Liver (tissue), 9 donors: Measurements from ENCODE around the gene LOXL3. TPM values are rescaled to one million over a fixed set of nuclear protein-coding genes. Genes with fewer than 3 reads are reported as not detected.

ENCODE experiments used
- DNase-seq: peaks from one replicate; pipeline ENCODE4 v3.0.0-alpha.2; 2017; ENCODE audit warnings: low spot score
- H3K27ac ChIP-seq, 2 donors: one replicate each; pipeline ENCODE4 v1.7.0; 2013; ENCODE audit warnings: inconsistent platforms in 2 of 2, low read length in 2 of 2, control low read depth in 1 of 2, low read depth in 1 of 2, mild to moderate bottlenecking in 1 of 2
- H3K27me3 ChIP-seq, 4 donors: one replicate each; pipeline versions ENCODE4 v1.6.1 to v1.7.0; 2013; ENCODE audit warnings: low read length in 3 of 4, inconsistent platforms in 1 of 4, mild to moderate bottlenecking in 1 of 4, moderate library complexity in 1 of 4; ENCODE audit not compliant: control insufficient read depth in 4 of 4, insufficient read depth in 4 of 4
- H3K36me3 ChIP-seq, 4 donors: one replicate each; pipeline versions ENCODE4 v1.6.1 to v1.7.0; 2013; ENCODE audit warnings: low read length in 3 of 4, mild to moderate bottlenecking in 3 of 4, low read depth in 1 of 4, moderate library complexity in 1 of 4; ENCODE audit not compliant: control insufficient read depth in 4 of 4, insufficient read depth in 3 of 4
- H3K4me1 ChIP-seq, 4 donors: one replicate each; pipeline versions ENCODE4 v1.6.1 to v1.7.0; 2013; ENCODE audit warnings: low read length in 3 of 4, mild to moderate bottlenecking in 3 of 4, moderate library complexity in 1 of 4; ENCODE audit not compliant: control insufficient read depth in 4 of 4, insufficient read depth in 4 of 4
- H3K4me3 ChIP-seq, 3 donors: one replicate each; pipeline versions ENCODE4 v1.6.1 to v1.7.0; 2013; ENCODE audit warnings: low read length in 3 of 3, control low read depth in 1 of 3, low read depth in 1 of 3, mild to moderate bottlenecking in 1 of 3
- H3K9ac ChIP-seq, 2 donors: one replicate each; pipeline ENCODE4 v1.7.0; 2013; ENCODE audit warnings: low read length in 2 of 2, mild to moderate bottlenecking in 2 of 2, moderate library complexity in 2 of 2, control low read depth in 1 of 2, low read depth in 1 of 2
- H3K9me3 ChIP-seq, 4 donors: one replicate each; pipeline versions ENCODE4 v1.6.1 to v1.7.0; 2013; ENCODE audit warnings: low read length in 3 of 4; ENCODE audit not compliant: control insufficient read depth in 4 of 4
- ATF3 ChIP-seq: IDR thresholded peaks from 2 replicates; pipeline ENCODE4 v1.6.1; 2016; ENCODE audit warnings: antibody characterized with exemption
- CTCF ChIP-seq: fragments of 150-350 bp; IDR thresholded peaks from 2 replicates; pipeline ENCODE4 v1.5.1; 2017; ENCODE audit warnings: improper control_type of control experiment, low read depth, low read length; ENCODE audit not compliant: missing input control
- EGR1 ChIP-seq, 2 donors: IDR thresholded peaks; 2 replicates each; pipeline ENCODE4 v1.6.1; 2016 to 2018; ENCODE audit warnings: antibody characterized with exemption in 2 of 2, low read depth in 2 of 2
- HNF4G ChIP-seq: IDR thresholded peaks from 2 replicates; pipeline ENCODE4 v1.6.1; 2016; ENCODE audit warnings: antibody characterized with exemption
- NR2F2 ChIP-seq: IDR thresholded peaks from 2 replicates; pipeline ENCODE4 v1.6.1; 2016; ENCODE audit warnings: antibody characterized with exemption
- RXRA ChIP-seq, 2 donors: IDR thresholded peaks; 2 replicates each; pipeline ENCODE4 v1.6.1; 2017 to 2018; ENCODE audit warnings: antibody characterized with exemption in 2 of 2, mild to moderate bottlenecking in 1 of 2
- SP1 ChIP-seq: IDR thresholded peaks from 2 replicates; pipeline ENCODE4 v1.6.1; 2018; ENCODE audit warnings: antibody characterized with exemption, mild to moderate bottlenecking
- WGBS: extraction: QIAGEN DNeasy Blood & Tissue Kit; methylation state at CpG from one replicate; pipeline ENCODE4 v1.1.7; 2013; 5-methylcytosine and 5-hydroxymethylcytosine counted together
- polyA plus RNA-seq, 2 donors: library from polyadenylated mRNA; stranded (reverse) in 1 of 2; unstranded in 1 of 2; fragments of 200-250 nt in 1 of 2; fragments of >200 nt in 1 of 2; fragmentation: Nextera tagmentation in 1 of 2; extraction: Ambion mirVana in 1 of 2; gene quantifications; one replicate each; pipeline versions ENCODE4 v1.2.1 to v1.2.3, GENCODE V29; 2013 to 2015
- total RNA-seq, 2 donors: library from RNA; depleted of rRNA; stranded (reverse); fragments of >200 nt; gene quantifications; one replicate each; pipeline ENCODE4 v1.2.3, GENCODE V29; 2014
- TF ChIP-seq, protein P1 (sequence below): IDR thresholded peaks from 2 replicates; pipeline ENCODE4 v1.6.1; 2016; ENCODE audit warnings: antibody characterized with exemption
- donor health status: healthy.
- donor health status: healthy.
- donor health status: healthy.
- donor health status: healthy.
- donor health status: healthy.

The LOXL3 gene
- total and polyA plus RNA-seq, 4 donors: 0.31 to 2.8 (median 1.3) TPM

- H3K9me3 ChIP-seq: no peaks in the 10 kb centered on the region
- WGBS: 36% methylated on average over 11 of the region's 11 CpGs
- no peak overlapping the region for H3K9ac ChIP-seq
- DNase-seq: no peak
- no peak overlapping the region for H3K27ac ChIP-seq
- TF ChIP-seq, protein P1, sequence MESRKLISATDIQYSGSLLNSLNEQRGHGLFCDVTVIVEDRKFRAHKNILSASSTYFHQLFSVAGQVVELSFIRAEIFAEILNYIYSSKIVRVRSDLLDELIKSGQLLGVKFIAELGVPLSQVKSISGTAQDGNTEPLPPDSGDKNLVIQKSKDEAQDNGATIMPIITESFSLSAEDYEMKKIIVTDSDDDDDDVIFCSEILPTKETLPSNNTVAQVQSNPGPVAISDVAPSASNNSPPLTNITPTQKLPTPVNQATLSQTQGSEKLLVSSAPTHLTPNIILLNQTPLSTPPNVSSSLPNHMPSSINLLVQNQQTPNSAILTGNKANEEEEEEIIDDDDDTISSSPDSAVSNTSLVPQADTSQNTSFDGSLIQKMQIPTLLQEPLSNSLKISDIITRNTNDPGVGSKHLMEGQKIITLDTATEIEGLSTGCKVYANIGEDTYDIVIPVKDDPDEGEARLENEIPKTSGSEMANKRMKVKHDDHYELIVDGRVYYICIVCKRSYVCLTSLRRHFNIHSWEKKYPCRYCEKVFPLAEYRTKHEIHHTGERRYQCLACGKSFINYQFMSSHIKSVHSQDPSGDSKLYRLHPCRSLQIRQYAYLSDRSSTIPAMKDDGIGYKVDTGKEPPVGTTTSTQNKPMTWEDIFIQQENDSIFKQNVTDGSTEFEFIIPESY: no peak
- TF ChIP-seq CTCF (no peak), HNF4G (no peak), RXRA (IDR thresholded peaks at IDR 0.05) (no peak), EGR1 (IDR thresholded peaks at IDR 0.05; ENCODE audit: low read depth in 2 of 2) (no peak)
- peaks cover 16 to 31% (median 21%) of the 10 kb centered on the region in 4 donors for H3K4me1 ChIP-seq
- no peak overlapping the region for H3K4me3 ChIP-seq
- peaks cover 7 to 20% (median 10%) of the 10 kb centered on the region in 4 donors for H3K27me3 ChIP-seq
- H3K36me3 ChIP-seq: no peaks in the 10 kb centered on the region
Measured at GRCh38 chr2:74511104-74511989, 42.4 kb downstream of the LOXL3 start.

DNA sequence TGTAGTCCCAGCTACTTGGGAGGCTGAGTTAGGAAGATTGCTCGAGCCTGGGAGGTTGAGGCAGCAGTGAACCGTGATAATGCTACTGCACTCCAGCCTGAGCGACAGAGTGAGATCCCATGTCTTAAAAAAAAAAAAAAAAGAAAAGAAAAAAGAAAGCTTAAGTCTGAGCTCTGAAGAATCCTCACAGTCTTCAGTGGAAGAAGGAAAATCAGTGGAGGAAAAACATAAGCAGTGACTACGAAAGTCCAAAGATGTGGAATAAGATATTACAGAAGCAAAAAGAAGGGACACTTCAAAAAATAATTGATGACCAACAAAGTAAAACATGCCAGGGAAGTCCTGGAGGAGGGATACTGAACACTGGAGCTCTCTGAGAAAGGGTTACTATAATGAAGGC is 43.5 kb downstream of the LOXL3 start:
- no peak overlapping the region for H3K27ac ChIP-seq
- no peak overlapping the region for H3K4me3 ChIP-seq
- no peaks in the 10 kb centered on the region for H3K9me3 ChIP-seq
- TF ChIP-seq RXRA (IDR thresholded peaks at IDR 0.05) (no peak), SP1 (no peak), ATF3 (no peak), NR2F2 (no peak), EGR1 (IDR thresholded peaks at IDR 0.05; ENCODE audit: low read depth in 2 of 2) (no peak)
- TF ChIP-seq, protein P1: no peak
- H3K9ac ChIP-seq: no peak overlapping the region
- no peak for DNase-seq
- H3K27me3 ChIP-seq: peaks cover 4 to 20% (median 9%) of the 10 kb centered on the region in 4 donors
- 80% methylated on average over 4 of the region's 4 CpGs for WGBS
- peaks cover 9 to 29% (median 20%) of the 10 kb centered on the region in 4 donors for H3K4me1 ChIP-seq
- H3K36me3 ChIP-seq: peaks cover 0 to 6% (median 2%) of the 10 kb centered on the region in 4 donors
